ENCODE measurements around the gene MIS12.

Gene MIS12

DNA sequence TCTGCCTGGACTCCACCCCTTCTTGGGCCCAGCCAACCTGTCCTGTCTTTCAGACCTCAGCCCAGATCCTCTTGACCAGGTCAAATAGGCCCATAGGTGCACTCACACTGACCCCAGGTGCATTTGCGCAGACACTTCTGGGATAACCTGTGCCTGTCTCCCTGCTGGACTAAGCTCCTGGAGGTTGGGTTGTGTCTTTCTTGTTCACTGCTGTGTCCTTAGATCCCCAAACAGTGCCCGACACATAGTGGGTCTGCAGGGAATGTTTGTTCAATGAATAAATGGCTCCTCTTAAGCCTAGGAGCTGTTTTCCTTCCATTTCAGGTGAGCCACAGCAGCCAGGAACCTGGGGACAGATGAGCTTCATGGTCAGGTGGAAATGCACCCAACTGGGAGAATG lies 49.1 kb downstream of the MIS12 start:
- Histone ChIP-seq H3K27me3 (ENCODE audit: low read length) (no peaks in the 10 kb centered on the region), H3K9me3 (ENCODE audit: insufficient read depth, low read length) (no peaks in the 10 kb centered on the region), H3K79me2 (ENCODE audit: insufficient read depth, low read length) (no peaks in the 10 kb centered on the region), H3K36me3 (ENCODE audit: low read length) (no peaks in the 10 kb centered on the region), H4K20me1 (ENCODE audit: low read depth, low read length) (no peaks in the 10 kb centered on the region), H2AFZ (ENCODE audit: low read depth, low read length, severe bottlenecking) (no peak overlapping the region), H3K9me2 (replicated peaks; ENCODE audit: insufficient read depth, low read length) (no peaks in the 10 kb centered on the region), H3F3A (ENCODE audit: insufficient read depth) (no peaks in the 10 kb centered on the region), H3K27ac (ENCODE audit: low read depth, low read length) (no peak overlapping the region), H3K4me3 (ENCODE audit: insufficient read depth, low read length, poor library complexity, severe bottlenecking) (no peak overlapping the region), H3K4me2 (ENCODE audit: low read depth, low read length, poor library complexity, severe bottlenecking) (no peak overlapping the region), H3K9ac (ENCODE audit: low read length) (no peak overlapping the region)
- TF ChIP-seq EZH2phosphoT487 (conservative IDR thresholded peaks at IDR 0.05; ENCODE audit: low read length): no peak
- TF ChIP-seq, protein P1, sequence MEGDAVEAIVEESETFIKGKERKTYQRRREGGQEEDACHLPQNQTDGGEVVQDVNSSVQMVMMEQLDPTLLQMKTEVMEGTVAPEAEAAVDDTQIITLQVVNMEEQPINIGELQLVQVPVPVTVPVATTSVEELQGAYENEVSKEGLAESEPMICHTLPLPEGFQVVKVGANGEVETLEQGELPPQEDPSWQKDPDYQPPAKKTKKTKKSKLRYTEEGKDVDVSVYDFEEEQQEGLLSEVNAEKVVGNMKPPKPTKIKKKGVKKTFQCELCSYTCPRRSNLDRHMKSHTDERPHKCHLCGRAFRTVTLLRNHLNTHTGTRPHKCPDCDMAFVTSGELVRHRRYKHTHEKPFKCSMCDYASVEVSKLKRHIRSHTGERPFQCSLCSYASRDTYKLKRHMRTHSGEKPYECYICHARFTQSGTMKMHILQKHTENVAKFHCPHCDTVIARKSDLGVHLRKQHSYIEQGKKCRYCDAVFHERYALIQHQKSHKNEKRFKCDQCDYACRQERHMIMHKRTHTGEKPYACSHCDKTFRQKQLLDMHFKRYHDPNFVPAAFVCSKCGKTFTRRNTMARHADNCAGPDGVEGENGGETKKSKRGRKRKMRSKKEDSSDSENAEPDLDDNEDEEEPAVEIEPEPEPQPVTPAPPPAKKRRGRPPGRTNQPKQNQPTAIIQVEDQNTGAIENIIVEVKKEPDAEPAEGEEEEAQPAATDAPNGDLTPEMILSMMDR (IDR thresholded peaks at IDR 0.05; ENCODE audit: insufficient read depth, low read length, poor library complexity, severe bottlenecking): no peak

DNA sequence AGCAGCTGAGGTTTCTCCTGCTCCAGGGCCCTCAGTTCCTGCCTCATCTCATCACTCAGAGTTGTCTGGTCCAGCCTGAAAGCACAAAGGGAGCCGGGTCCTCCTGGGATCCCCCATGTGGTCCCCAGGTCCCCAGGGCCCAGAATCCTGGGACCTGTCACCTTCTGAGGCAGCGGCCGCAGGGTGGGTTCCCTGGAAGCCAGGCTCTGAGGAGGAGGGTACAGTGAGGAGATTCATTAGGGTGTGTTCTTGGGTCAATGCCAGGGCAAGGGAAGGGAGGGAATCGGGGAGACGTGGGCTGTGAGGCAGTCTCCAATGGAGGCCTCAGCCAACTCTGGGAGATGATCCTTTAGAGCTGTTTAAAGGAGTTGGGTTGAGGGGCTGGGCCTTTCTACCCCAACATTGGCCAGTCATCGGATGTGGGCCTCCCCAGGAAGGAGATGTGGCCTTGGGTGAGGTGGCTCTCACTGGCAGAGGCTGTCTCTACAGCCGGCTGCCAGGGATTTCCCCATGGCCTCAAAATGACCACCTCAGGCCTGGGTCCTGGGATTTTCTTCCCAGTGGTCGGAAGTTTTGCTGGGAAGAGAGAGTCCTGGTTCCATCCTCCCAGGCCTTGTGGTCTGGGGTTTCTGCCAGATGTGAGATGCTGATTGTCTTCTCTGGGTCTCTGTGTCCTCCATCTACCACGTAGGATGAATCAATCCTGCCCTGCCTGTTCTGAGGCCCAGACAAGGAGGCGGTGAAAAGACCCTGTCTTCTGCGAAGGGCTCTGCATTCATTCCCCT lies 50.7 kb downstream of the MIS12 start:
- Histone ChIP-seq H4K20me1 (ENCODE audit: low read depth, low read length) (no peaks in the 10 kb centered on the region), H3K36me3 (ENCODE audit: low read length) (no peaks in the 10 kb centered on the region), H3K4me3 (ENCODE audit: insufficient read depth, low read length, poor library complexity, severe bottlenecking) (no peak overlapping the region), H3F3A (ENCODE audit: insufficient read depth) (no peaks in the 10 kb centered on the region), H3K9ac (ENCODE audit: low read length) (no peak overlapping the region), H2AFZ (ENCODE audit: low read depth, low read length, severe bottlenecking) (no peak overlapping the region), H3K4me2 (ENCODE audit: low read depth, low read length, poor library complexity, severe bottlenecking) (no peak overlapping the region), H3K27me3 (ENCODE audit: low read length) (no peaks in the 10 kb centered on the region), H3K9me3 (ENCODE audit: insufficient read depth, low read length) (no peaks in the 10 kb centered on the region), H3K9me2 (replicated peaks; ENCODE audit: insufficient read depth, low read length) (no peaks in the 10 kb centered on the region), H3K79me2 (ENCODE audit: insufficient read depth, low read length) (no peaks in the 10 kb centered on the region), H3K27ac (ENCODE audit: low read depth, low read length) (no peak overlapping the region)
- TF ChIP-seq, protein P1 (IDR thresholded peaks at IDR 0.05; ENCODE audit: insufficient read depth, low read length, poor library complexity, severe bottlenecking): no peak
- no peak for TF ChIP-seq EZH2phosphoT487 (conservative IDR thresholded peaks at IDR 0.05; ENCODE audit: low read length)

DNA sequence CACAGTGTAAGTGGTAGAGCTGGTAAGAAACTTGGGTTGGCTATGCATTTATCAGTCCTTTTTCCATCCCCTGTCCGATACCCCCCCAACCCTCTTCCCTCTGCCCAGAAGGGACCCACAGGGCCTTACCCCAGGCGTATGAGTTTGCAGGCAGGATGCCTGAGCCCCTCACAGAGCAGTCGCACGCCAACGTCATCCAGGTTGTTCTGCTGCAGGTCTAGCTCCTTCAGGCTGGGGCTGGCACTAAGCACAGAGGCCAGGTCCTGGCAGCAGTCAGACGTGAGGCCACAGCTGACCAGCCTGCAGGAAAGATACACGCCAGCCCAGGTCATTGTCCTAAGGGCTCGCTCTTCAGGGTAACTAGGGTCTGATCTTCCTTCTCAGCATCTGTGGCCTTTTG lies 52.9 kb downstream of the MIS12 start:
- Histone ChIP-seq H3K79me2 (ENCODE audit: insufficient read depth, low read length) (no peaks in the 10 kb centered on the region), H3K4me3 (ENCODE audit: insufficient read depth, low read length, poor library complexity, severe bottlenecking) (no peak overlapping the region), H3K4me2 (ENCODE audit: low read depth, low read length, poor library complexity, severe bottlenecking) (no peak overlapping the region), H3K9me2 (replicated peaks; ENCODE audit: insufficient read depth, low read length) (no peaks in the 10 kb centered on the region), H3K9ac (ENCODE audit: low read length) (no peak overlapping the region), H4K20me1 (ENCODE audit: low read depth, low read length) (no peaks in the 10 kb centered on the region), H2AFZ (ENCODE audit: low read depth, low read length, severe bottlenecking) (no peak overlapping the region), H3F3A (ENCODE audit: insufficient read depth) (no peaks in the 10 kb centered on the region), H3K27me3 (ENCODE audit: low read length) (no peaks in the 10 kb centered on the region), H3K27ac (ENCODE audit: low read depth, low read length) (no peak overlapping the region), H3K9me3 (ENCODE audit: insufficient read depth, low read length) (no peaks in the 10 kb centered on the region), H3K36me3 (ENCODE audit: low read length) (no peaks in the 10 kb centered on the region)
- no peak for TF ChIP-seq EZH2phosphoT487 (conservative IDR thresholded peaks at IDR 0.05; ENCODE audit: low read length)
- TF ChIP-seq, protein P1 (IDR thresholded peaks at IDR 0.05; ENCODE audit: insufficient read depth, low read length, poor library complexity, severe bottlenecking): no peak

All from SU-DHL-6 (cell line).